ENCODE measurements around the gene RNASE13. TPM values are rescaled to one million over a fixed set of nuclear protein-coding genes. Genes with fewer than 3 reads are reported as not detected.

Gene RNASE13
- total RNA-seq, 4 donors from 2014 or later: not detected

- no peak for DNase-seq (ENCODE audit: extremely low spot score)
- WGBS: 91% methylated on average over 5 of the region's 5 CpGs
- no peak for TF ChIP-seq EP300 (IDR thresholded peaks at IDR 0.05)
- no peak for TF ChIP-seq CTCF (IDR thresholded peaks at IDR 0.05)
- TF ChIP-seq POLR2A (IDR thresholded peaks at IDR 0.05; ENCODE audit: low read depth): no peak
- no peak for TF ChIP-seq POLR2AphosphoS5 (IDR thresholded peaks at IDR 0.05)
- intact Hi-C loops (cut with DNase I): no loop called here
- Histone ChIP-seq H3K27ac (replicated peaks in 1 of 4) (no peak overlapping the region), H3K36me3 (no peaks in the 10 kb centered on the region), H3K4me3 (no peak overlapping the region), H3K27me3 (no peaks in the 10 kb centered on the region), H3K9me3 (no peaks in the 10 kb centered on the region), H3K4me1 (peaks cover 4 to 11% (median 9%) of the 10 kb centered on the region in 4 donors)
Measured at GRCh38 chr14:21058903-21059302, 24.3 kb upstream of the RNASE13 start.

GRCh38 chr14:21057803-21058675 lies 23.4 kb upstream of the RNASE13 start, which contains the start of gene RNASE8:
Gene RNASE8 (plus strand): TSS chr14:21057822. CDS start chr14:21057893, 71 bp downstream.
- no peak within 1 kb of the TSS for H3K4me3 ChIP-seq
- intact Hi-C loops (cut with DNase I): no loop called here
- TF ChIP-seq POLR2AphosphoS5 (IDR thresholded peaks at IDR 0.05) (no peak), CTCF (IDR thresholded peaks at IDR 0.05) (no peak), POLR2A (IDR thresholded peaks at IDR 0.05; ENCODE audit: low read depth) (no peak), EP300 (IDR thresholded peaks at IDR 0.05) (no peak)
- H3K4me1 ChIP-seq: peaks cover 0 to 3% (median 1%) of the 10 kb centered on the region in 4 donors
- H3K36me3 ChIP-seq: no peaks in the 10 kb centered on the region
- H3K9me3 ChIP-seq: no peaks in the 10 kb centered on the region
- no peak within 1 kb of the TSS for H3K27ac ChIP-seq (replicated peaks in 1 of 4)
- WGBS: 68% methylated on average over 8 of the region's 8 CpGs
- no peaks in the 10 kb centered on the region for H3K27me3 ChIP-seq
- DNase-seq (ENCODE audit: extremely low spot score): no peak

- H3K27ac ChIP-seq (replicated peaks in 1 of 4): no peak overlapping the region
- H3K4me3 ChIP-seq: no peak overlapping the region
- no peaks in the 10 kb centered on the region for H3K36me3 ChIP-seq
- 82% methylated on average over 10 of the region's 10 CpGs for WGBS
- H3K4me1 ChIP-seq: no peaks in the 10 kb centered on the region
- intact Hi-C loops (cut with DNase I): no loop called here
- no peak for DNase-seq (ENCODE audit: extremely low spot score)
- no peaks in the 10 kb centered on the region for H3K9me3 ChIP-seq
- no peak for TF ChIP-seq EP300 (IDR thresholded peaks at IDR 0.05)
- H3K27me3 ChIP-seq: no peaks in the 10 kb centered on the region
Measured at GRCh38 chr14:21056520-21057163, 22.0 kb upstream of the RNASE13 start.

GRCh38 chr14:21055432-21056117 lies 21.0 kb upstream of the RNASE13 start:
- no peaks in the 10 kb centered on the region for H3K27me3 ChIP-seq
- no peaks in the 10 kb centered on the region for H3K4me1 ChIP-seq
- H3K27ac ChIP-seq (replicated peaks in 1 of 4): no peak overlapping the region
- 70% methylated on average over 4 of the region's 5 CpGs for WGBS
- TF ChIP-seq POLR2AphosphoS5 (IDR thresholded peaks at IDR 0.05) (no peak), POLR2A (IDR thresholded peaks at IDR 0.05; ENCODE audit: low read depth) (no peak), CTCF (IDR thresholded peaks at IDR 0.05) (no peak), EP300 (IDR thresholded peaks at IDR 0.05) (no peak)
- intact Hi-C loops (cut with DNase I): no loop called here
- no peaks in the 10 kb centered on the region for H3K9me3 ChIP-seq
- H3K36me3 ChIP-seq: no peaks in the 10 kb centered on the region
- no peak for DNase-seq (ENCODE audit: extremely low spot score)
- H3K4me3 ChIP-seq: no peak overlapping the region

- no peak overlapping the region for H3K27ac ChIP-seq (replicated peaks in 1 of 4)
- H3K36me3 ChIP-seq: no peaks in the 10 kb centered on the region
- no peaks in the 10 kb centered on the region for H3K27me3 ChIP-seq
- 86% methylated on average over 4 of the region's 4 CpGs for WGBS
- DNase-seq (ENCODE audit: extremely low spot score): no peak
- no peaks in the 10 kb centered on the region for H3K9me3 ChIP-seq
- TF ChIP-seq CTCF (IDR thresholded peaks at IDR 0.05): no peak
- no peak for TF ChIP-seq POLR2A (IDR thresholded peaks at IDR 0.05; ENCODE audit: low read depth)
- TF ChIP-seq EP300 (IDR thresholded peaks at IDR 0.05): no peak
- TF ChIP-seq POLR2AphosphoS5 (IDR thresholded peaks at IDR 0.05): no peak
- H3K4me3 ChIP-seq: no peak overlapping the region
- no peaks in the 10 kb centered on the region for H3K4me1 ChIP-seq
- intact Hi-C loops (cut with DNase I): no loop called here
Measured at GRCh38 chr14:21054768-21055145, 20.1 kb upstream of the RNASE13 start.

Measured in esophagus muscularis mucosa (tissue), 4 donors.